Keratinocyte (primary cell): ENCODE results near the gene ARHGEF25.

Experiments used
- EZH2 ChIP-seq: IDR thresholded peaks from one replicate; pipeline ENCODE4 v1.6.1; 2012; ENCODE audit warnings: inconsistent platforms, mild to moderate bottlenecking, low read length, moderate library complexity
- TF ChIP-seq, protein P1 (sequence below), 3 experiments: IDR thresholded peaks in 1 of 3; conservative IDR thresholded peaks in 1 of 3; optimal IDR thresholded peaks in 1 of 3; 2 replicates in 2 of 3; 3 replicates in 1 of 3; pipeline versions ENCODE3 to v1.5.1; 2011; ENCODE audit warnings: low read length in 3 of 3, mild to moderate bottlenecking in 3 of 3, moderate library complexity in 2 of 3, control low read depth in 1 of 3, inconsistent platforms in 1 of 3; ENCODE audit not compliant: insufficient read depth in 2 of 3; ENCODE audit errors: extremely low read depth in 1 of 3

DNA sequence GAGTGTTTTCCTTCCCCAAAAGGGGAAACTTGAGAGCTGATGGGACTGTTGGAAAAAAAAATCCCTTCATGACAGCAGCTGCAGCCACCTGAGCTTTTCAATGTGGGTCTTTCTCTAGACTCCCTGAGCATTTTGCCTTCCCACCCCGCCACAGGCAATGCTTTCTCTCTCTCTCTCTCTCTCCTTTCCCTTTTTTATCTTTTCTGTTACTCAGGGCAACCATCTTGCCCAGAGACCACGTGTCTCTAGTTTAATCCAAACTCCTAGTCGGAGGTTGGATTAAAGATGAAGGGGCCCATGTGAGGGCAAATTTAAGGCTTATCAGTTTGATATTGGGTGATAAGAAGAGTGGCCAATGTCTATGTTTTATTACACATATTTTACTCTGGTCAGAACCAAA lies 47.7 kb downstream of the ARHGEF25 start:
- TF ChIP-seq, protein P1, sequence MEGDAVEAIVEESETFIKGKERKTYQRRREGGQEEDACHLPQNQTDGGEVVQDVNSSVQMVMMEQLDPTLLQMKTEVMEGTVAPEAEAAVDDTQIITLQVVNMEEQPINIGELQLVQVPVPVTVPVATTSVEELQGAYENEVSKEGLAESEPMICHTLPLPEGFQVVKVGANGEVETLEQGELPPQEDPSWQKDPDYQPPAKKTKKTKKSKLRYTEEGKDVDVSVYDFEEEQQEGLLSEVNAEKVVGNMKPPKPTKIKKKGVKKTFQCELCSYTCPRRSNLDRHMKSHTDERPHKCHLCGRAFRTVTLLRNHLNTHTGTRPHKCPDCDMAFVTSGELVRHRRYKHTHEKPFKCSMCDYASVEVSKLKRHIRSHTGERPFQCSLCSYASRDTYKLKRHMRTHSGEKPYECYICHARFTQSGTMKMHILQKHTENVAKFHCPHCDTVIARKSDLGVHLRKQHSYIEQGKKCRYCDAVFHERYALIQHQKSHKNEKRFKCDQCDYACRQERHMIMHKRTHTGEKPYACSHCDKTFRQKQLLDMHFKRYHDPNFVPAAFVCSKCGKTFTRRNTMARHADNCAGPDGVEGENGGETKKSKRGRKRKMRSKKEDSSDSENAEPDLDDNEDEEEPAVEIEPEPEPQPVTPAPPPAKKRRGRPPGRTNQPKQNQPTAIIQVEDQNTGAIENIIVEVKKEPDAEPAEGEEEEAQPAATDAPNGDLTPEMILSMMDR (optimal IDR thresholded peaks at IDR 0.05 in 1 of 3, IDR thresholded peaks at IDR 0.05 in 1 of 3, conservative IDR thresholded peaks at IDR 0.05 in 1 of 3; ENCODE audit: extremely low read depth in 1 of 3, insufficient read depth in 2 of 3, low read length in 3 of 3) = no peak
- no peak for TF ChIP-seq EZH2
